PFSK-1 (cell line): Measurements from ENCODE around the gene LRCH1.

Experiments used
- POLR2AphosphoS5 ChIP-seq: IDR thresholded peaks from 2 replicates; pipeline ENCODE4 v1.6.1; 2012; ENCODE audit warnings: low read depth, mild to moderate bottlenecking, control low read depth, low read length, moderate library complexity
- SIN3A ChIP-seq: IDR thresholded peaks from 2 replicates; pipeline ENCODE4 v1.6.1; 2012; ENCODE audit warnings: mild to moderate bottlenecking, low read length, moderate library complexity, borderline replicate concordance; ENCODE audit not compliant: insufficient read depth
- TAF1 ChIP-seq: IDR thresholded peaks from 2 replicates; pipeline ENCODE4 v1.6.1; 2012; ENCODE audit warnings: low read length, control low read depth, borderline replicate concordance; ENCODE audit not compliant: insufficient read depth
- TF ChIP-seq, protein P1 (sequence below), 2 experiments: IDR thresholded peaks; 2 replicates each; pipeline versions ENCODE4 v1.6.1 to v1.8.0; 2011 to 2012; ENCODE audit warnings: low read depth in 2 of 2, low read length in 2 of 2, control low read depth in 1 of 2, inconsistent platforms in 1 of 2, mild to moderate bottlenecking in 1 of 2, moderate library complexity in 1 of 2; ENCODE audit not compliant: insufficient read depth in 1 of 2

DNA sequence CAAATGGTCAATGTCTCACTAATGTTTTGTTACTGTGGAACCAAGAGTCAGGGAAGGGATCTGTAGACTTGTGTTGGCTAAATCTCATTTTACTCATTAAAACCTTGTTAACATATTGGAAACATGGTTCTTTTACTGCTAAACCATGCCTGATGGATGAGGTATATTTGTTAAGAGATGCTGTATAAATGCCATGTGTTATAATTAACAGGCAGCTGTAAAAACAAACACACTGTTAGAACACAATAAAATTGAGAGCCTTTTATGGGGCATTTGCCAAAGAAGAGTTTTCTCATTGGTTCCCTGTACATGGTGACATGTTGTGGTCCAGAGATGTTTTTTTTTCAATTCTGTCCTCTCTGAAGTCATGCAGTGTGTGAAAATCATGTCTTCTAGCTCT lies 122.0 kb downstream of the LRCH1 start:
- TF ChIP-seq TAF1 (no peak), SIN3A (no peak), POLR2AphosphoS5 (no peak)
- TF ChIP-seq, protein P1, sequence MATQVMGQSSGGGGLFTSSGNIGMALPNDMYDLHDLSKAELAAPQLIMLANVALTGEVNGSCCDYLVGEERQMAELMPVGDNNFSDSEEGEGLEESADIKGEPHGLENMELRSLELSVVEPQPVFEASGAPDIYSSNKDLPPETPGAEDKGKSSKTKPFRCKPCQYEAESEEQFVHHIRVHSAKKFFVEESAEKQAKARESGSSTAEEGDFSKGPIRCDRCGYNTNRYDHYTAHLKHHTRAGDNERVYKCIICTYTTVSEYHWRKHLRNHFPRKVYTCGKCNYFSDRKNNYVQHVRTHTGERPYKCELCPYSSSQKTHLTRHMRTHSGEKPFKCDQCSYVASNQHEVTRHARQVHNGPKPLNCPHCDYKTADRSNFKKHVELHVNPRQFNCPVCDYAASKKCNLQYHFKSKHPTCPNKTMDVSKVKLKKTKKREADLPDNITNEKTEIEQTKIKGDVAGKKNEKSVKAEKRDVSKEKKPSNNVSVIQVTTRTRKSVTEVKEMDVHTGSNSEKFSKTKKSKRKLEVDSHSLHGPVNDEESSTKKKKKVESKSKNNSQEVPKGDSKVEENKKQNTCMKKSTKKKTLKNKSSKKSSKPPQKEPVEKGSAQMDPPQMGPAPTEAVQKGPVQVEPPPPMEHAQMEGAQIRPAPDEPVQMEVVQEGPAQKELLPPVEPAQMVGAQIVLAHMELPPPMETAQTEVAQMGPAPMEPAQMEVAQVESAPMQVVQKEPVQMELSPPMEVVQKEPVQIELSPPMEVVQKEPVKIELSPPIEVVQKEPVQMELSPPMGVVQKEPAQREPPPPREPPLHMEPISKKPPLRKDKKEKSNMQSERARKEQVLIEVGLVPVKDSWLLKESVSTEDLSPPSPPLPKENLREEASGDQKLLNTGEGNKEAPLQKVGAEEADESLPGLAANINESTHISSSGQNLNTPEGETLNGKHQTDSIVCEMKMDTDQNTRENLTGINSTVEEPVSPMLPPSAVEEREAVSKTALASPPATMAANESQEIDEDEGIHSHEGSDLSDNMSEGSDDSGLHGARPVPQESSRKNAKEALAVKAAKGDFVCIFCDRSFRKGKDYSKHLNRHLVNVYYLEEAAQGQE (IDR thresholded peaks at IDR 0.05; ENCODE audit: insufficient read depth in 1 of 2, low read depth in 2 of 2, low read length in 2 of 2), result no peak
